Fibroblast of lung (primary cell): ENCODE data around the gene TMEM208. TPM values are rescaled to one million over a fixed set of nuclear protein-coding genes. Genes with fewer than 3 reads are reported as not detected.

Experiments used
- DNase-seq, 2 donors: peaks; one replicate each; pipeline versions ENCODE4 v3.0.0 to v3.0.0-alpha.2; 2010; ENCODE audit warnings: low read depth in 2 of 2
- H2AFZ ChIP-seq: 2 replicates; pipeline ENCODE4 v1.5.1; 2012; ENCODE audit warnings: low read length, control low read depth, inconsistent platforms
- H3K27ac ChIP-seq: 2 replicates; pipeline ENCODE4 v1.5.1; 2011; ENCODE audit warnings: low read length, control low read depth; ENCODE audit not compliant: insufficient read depth
- H3K27me3 ChIP-seq: 2 replicates; pipeline ENCODE4 v1.5.1; 2011; ENCODE audit warnings: mild to moderate bottlenecking, low read length; ENCODE audit not compliant: control insufficient read depth, insufficient read depth
- H3K36me3 ChIP-seq: 2 replicates; pipeline ENCODE4 v1.5.1; 2011; ENCODE audit warnings: low read length; ENCODE audit not compliant: control insufficient read depth, insufficient read depth
- H3K4me1 ChIP-seq: 2 replicates; pipeline ENCODE4 v1.5.1; 2011; ENCODE audit warnings: low read length; ENCODE audit not compliant: control insufficient read depth, insufficient read depth; ENCODE audit errors: extremely low read depth
- H3K4me2 ChIP-seq: 2 replicates; pipeline ENCODE4 v1.5.1; 2011; ENCODE audit warnings: low read length, control low read depth; ENCODE audit not compliant: insufficient read depth; ENCODE audit errors: extremely low read depth
- H3K4me3 ChIP-seq, 4 experiments: fragments of 200-600 bp in 1 of 4; sonication (generic) in 1 of 4; replicated peaks in 1 of 4; 2 replicates each; pipeline ENCODE4 v1.5.1; 2011 to 2016; ENCODE audit warnings: low read length in 4 of 4, low read depth in 3 of 4, mild to moderate bottlenecking in 3 of 4, control low read depth in 2 of 4, inconsistent platforms in 1 of 4, mixed read lengths in 1 of 4; ENCODE audit not compliant: insufficient read depth in 1 of 4; ENCODE audit errors: control extremely low read depth in 1 of 4
- H3K79me2 ChIP-seq: 2 replicates; pipeline ENCODE4 v1.5.1; 2012; ENCODE audit warnings: mild to moderate bottlenecking, low read length, inconsistent platforms; ENCODE audit not compliant: control insufficient read depth, insufficient read depth
- H3K9ac ChIP-seq: 2 replicates; pipeline ENCODE4 v1.5.1; 2011; ENCODE audit warnings: mild to moderate bottlenecking, low read length, control low read depth; ENCODE audit not compliant: insufficient read depth
- H3K9me3 ChIP-seq: 2 replicates; pipeline ENCODE4 v1.5.1; 2012; ENCODE audit warnings: low read depth, low read length; ENCODE audit not compliant: control insufficient read depth, insufficient read depth
- H4K20me1 ChIP-seq: 2 replicates; pipeline ENCODE4 v1.5.1; 2011; ENCODE audit warnings: low read length; ENCODE audit not compliant: control insufficient read depth, insufficient read depth; ENCODE audit errors: extremely low read depth
- EZH2 ChIP-seq: IDR thresholded peaks from 2 replicates; pipeline ENCODE4 v1.5.1; 2012; ENCODE audit warnings: low read length, control low read depth, mild to moderate bottlenecking; ENCODE audit errors: missing control alignments
- polyA plus RNA-seq, 2 donors: library from polyadenylated mRNA; depleted of rRNA in 1 of 2; stranded (reverse) in 1 of 2; unstranded in 1 of 2; fragments of >200 nt; gene quantifications; 2 replicates each; pipeline ENCODE4 v1.2.1, GENCODE V29; 2011 to 2012; ENCODE audit warnings: missing spikeins in 1 of 2
- total RNA-seq: library from RNA; depleted of rRNA; stranded (reverse); fragments of >200 nt; gene quantifications from 2 replicates; pipeline ENCODE4 v1.2.1, GENCODE V29; 2014
- TF ChIP-seq, protein P1 (sequence below), 2 donors: IDR thresholded peaks in 1 of 2; conservative IDR thresholded peaks in 1 of 2; 1 replicate in 1 of 2; 2 replicates in 1 of 2; pipeline ENCODE4 v1.5.1; 2011 to 2012; ENCODE audit warnings: low read length in 2 of 2, control low read depth in 1 of 2, inconsistent platforms in 1 of 2, low read depth in 1 of 2, mild to moderate bottlenecking in 1 of 2

The TMEM208 gene
- total and polyA plus RNA-seq, 2 donors (not counting 1 experiment from before 2014, with no cell fraction given), result 26.3 to 43.2 TPM

DNA sequence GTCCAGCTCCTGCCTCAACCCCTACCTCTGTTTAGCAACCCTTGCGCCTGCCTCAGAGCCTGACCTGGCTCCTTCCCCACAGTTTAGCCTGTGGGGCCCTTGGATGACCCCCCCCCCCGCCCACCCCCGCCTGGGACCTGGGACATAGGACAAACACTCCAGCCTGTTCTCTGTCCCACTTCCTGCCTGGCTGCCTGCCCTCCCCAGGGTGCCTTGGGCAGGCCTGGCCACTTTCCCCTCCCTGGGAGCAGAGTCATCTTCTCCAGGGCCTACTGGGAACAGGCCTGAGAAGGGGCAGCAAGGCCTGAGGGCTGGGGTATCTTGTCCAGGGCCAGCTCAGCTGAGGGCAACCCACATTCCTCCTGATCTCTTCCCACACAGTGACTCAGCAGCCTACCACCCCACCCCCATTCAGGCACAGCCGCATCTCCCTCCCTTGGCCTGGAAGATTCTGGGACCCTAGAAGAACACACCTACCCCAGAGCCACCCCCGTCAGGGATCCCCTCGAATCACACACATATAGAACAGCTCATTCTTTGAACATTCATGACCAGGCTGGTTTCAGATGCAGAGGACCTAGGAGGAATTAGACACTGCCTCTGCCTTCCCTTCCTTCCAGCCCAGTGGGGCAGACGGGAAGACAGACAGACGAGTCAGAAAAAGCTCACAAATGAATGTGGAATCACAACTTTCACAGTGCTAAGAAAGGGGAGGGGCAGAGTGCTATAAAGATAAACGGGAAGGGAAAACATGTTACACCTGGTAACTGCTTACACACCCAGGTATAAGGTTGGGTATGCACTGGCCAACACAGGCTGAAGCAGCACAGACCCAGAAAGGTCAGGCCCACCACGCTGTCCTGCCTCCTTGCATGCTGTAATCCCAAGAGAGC, 14.3 kb downstream of the TMEM208 start:
- Histone ChIP-seq H3K4me1 (peaks cover 53% of the 10 kb centered on the region), H3K79me2 (peaks cover 43% of the 10 kb centered on the region)
- DNase-seq, result peak; percentile 74 to 86

DNA sequence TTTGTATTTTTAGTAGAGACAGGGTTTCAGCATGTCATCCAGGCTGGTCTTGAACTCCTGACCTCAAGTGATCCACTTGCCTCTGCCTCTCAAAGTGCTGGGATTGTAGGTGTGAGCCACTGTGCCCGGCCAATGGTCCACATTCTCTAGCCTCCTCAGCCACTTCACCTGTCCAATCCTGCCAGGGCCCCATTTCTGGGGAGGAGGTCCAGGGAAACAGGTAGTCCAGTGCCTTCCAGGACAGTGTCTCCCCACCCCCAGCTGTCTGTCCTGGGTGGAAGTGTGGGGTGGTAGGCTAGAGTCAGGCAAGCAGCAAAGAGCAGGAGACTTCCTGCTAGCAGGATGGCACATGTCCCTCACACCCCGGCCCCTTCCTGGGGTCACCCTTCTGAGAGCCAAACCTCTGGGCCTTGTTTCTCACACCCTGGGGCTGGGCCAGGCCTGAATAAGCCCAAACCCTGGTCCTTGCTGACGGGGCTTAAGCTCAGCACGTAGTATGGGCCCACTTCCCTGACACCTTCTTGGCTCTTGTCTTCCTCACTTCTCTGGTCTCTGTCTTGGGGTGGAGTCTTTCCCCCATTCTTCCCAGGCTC, 15.3 kb downstream of the TMEM208 start:
- TF ChIP-seq, protein P1, sequence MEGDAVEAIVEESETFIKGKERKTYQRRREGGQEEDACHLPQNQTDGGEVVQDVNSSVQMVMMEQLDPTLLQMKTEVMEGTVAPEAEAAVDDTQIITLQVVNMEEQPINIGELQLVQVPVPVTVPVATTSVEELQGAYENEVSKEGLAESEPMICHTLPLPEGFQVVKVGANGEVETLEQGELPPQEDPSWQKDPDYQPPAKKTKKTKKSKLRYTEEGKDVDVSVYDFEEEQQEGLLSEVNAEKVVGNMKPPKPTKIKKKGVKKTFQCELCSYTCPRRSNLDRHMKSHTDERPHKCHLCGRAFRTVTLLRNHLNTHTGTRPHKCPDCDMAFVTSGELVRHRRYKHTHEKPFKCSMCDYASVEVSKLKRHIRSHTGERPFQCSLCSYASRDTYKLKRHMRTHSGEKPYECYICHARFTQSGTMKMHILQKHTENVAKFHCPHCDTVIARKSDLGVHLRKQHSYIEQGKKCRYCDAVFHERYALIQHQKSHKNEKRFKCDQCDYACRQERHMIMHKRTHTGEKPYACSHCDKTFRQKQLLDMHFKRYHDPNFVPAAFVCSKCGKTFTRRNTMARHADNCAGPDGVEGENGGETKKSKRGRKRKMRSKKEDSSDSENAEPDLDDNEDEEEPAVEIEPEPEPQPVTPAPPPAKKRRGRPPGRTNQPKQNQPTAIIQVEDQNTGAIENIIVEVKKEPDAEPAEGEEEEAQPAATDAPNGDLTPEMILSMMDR (conservative IDR thresholded peaks at IDR 0.05 in 1 of 2, IDR thresholded peaks at IDR 0.05 in 1 of 2; ENCODE audit: low read depth in 1 of 2, low read length in 2 of 2), result no peak
- TF ChIP-seq EZH2, result no peak
- peaks cover 53% of the 10 kb centered on the region for H3K4me1 ChIP-seq
- H3K4me2 ChIP-seq, result peak overlapping the region; percentile 4
- H3K27me3 ChIP-seq, result no peaks in the 10 kb centered on the region
- no peaks in the 10 kb centered on the region for H4K20me1 ChIP-seq
- DNase-seq, result peak in 1 of 2 donors; percentile 55
- H3K9ac ChIP-seq, result no peak overlapping the region
- peaks cover 44% of the 10 kb centered on the region for H3K79me2 ChIP-seq
- H3K36me3 ChIP-seq, result peaks cover 15% of the 10 kb centered on the region
- H3K9me3 ChIP-seq, result no peaks in the 10 kb centered on the region
- H3K4me3 ChIP-seq, result no peak overlapping the region
- H2AFZ ChIP-seq, result no peak overlapping the region
- peak overlapping the region; percentile 75 for H3K27ac ChIP-seq

More for the DNA sequence above, 14.3 kb downstream of the TMEM208 start:
- TF ChIP-seq, protein P1 (conservative IDR thresholded peaks at IDR 0.05 in 1 of 2, IDR thresholded peaks at IDR 0.05 in 1 of 2; ENCODE audit: low read depth in 1 of 2, low read length in 2 of 2), result no peak
- TF ChIP-seq EZH2, result no peak
- Histone ChIP-seq H3K9me3 (no peaks in the 10 kb centered on the region), H3K4me2 (peak overlapping the region; percentile 63), H3K9ac (peak overlapping the region; percentile 36), H3K36me3 (peaks cover 23% of the 10 kb centered on the region), H3K4me3 (no peak overlapping the region), H3K27ac (peak overlapping the region; percentile 75), H2AFZ (no peak overlapping the region), H3K27me3 (no peaks in the 10 kb centered on the region), H4K20me1 (no peaks in the 10 kb centered on the region)

DNA sequence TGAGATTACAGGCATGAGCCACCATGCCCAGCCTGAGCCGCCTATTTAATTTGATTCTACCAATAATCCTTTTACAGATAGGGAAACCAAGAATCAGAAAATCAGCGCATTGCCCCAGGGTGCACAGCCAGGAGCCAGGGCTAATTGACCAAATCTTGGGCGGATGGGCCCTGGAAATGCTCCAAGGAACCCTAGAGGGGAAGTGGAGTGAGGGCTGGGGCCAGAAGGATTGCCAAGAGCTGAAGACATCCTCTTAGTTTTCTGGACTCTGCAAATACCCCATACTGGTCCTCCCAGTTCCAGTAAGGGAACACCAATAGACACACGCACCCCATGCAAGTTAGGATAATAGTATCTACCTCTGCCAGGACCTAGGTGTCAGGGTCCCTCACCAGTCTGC, 16.6 kb downstream of the TMEM208 start:
- peaks cover 43% of the 10 kb centered on the region for H3K79me2 ChIP-seq
- no peaks in the 10 kb centered on the region for H3K27me3 ChIP-seq
- no peak overlapping the region for H2AFZ ChIP-seq
- no peaks in the 10 kb centered on the region for H4K20me1 ChIP-seq
- peaks cover 8% of the 10 kb centered on the region for H3K36me3 ChIP-seq
- H3K9me3 ChIP-seq, result no peaks in the 10 kb centered on the region
- no peak overlapping the region for H3K4me3 ChIP-seq
- H3K9ac ChIP-seq, result no peak overlapping the region
- TF ChIP-seq EZH2, result no peak
- TF ChIP-seq, protein P1 (conservative IDR thresholded peaks at IDR 0.05 in 1 of 2, IDR thresholded peaks at IDR 0.05 in 1 of 2; ENCODE audit: low read depth in 1 of 2, low read length in 2 of 2), result no peak
- peak overlapping the region; percentile 60 for H3K4me2 ChIP-seq
- peaks cover 59% of the 10 kb centered on the region for H3K4me1 ChIP-seq
- H3K27ac ChIP-seq, result peak overlapping the region; percentile 85
- no peak for DNase-seq
